Measurements from ENCODE around the gene METTL21C. TPM values are rescaled to one million over a fixed set of nuclear protein-coding genes. Genes with fewer than 3 reads are reported as not detected.

METTL21C gene
- polyA plus RNA-seq, 1 donor (not counting 4 experiments of a cell fraction or from before 2014, with no cell fraction given): not detected

DNA sequence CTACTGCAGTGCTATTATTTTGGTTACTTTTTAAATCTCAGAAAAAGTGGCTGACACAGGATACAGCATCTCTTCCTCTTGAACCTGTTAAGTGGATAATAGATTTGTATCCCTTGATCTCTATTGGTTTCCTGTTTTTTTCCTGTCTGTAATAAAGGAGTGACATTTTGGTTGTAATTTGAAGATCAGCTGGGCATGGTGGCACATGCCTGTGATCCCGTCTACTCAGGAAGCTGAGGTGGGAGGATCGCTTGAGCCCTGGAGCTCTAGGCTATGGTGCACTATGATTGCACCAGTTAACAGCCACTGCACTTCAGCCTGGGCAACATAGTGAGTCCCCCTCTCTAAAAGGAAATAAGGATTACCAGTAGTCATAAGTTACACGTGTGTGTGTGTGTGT is 46.8 kb downstream of the METTL21C start:
- H3K9ac ChIP-seq (ENCODE audit: control insufficient read depth, extremely low read depth, insufficient read depth, low read length): no peak overlapping the region
- H3K4me3 ChIP-seq (ENCODE audit: control insufficient read depth in 2 of 3, extremely low read depth in 1 of 3, insufficient read depth in 2 of 3, low read depth in 1 of 3, low read length in 3 of 3): no peak overlapping the region
- H3K27me3 ChIP-seq (ENCODE audit: control insufficient read depth, extremely low read depth, insufficient read depth, low read length): no peaks in the 10 kb centered on the region
- no peaks in the 10 kb centered on the region for H3K9me1 ChIP-seq (ENCODE audit: control insufficient read depth, extremely low read depth, insufficient read depth, low read length)
- peaks cover 8 to 15% of the 10 kb centered on the region in 2 experiments for H3K36me3 ChIP-seq (ENCODE audit: control insufficient read depth in 2 of 2, extremely low read depth in 1 of 2, insufficient read depth in 2 of 2, low read length in 2 of 2)
- H3K9me3 ChIP-seq (ENCODE audit: control insufficient read depth, low read depth, low read length): no peaks in the 10 kb centered on the region
- dilution Hi-C loops (cut with MboI; ENCODE audit: extremely low pct_ligation_motif_present, low sequenced_read_pairs): no loop called here
- no peaks in the 10 kb centered on the region for H3K4me1 ChIP-seq (ENCODE audit: control insufficient read depth, extremely low read depth, insufficient read depth, low read length)
- no peak overlapping the region for H3K27ac ChIP-seq (ENCODE audit: control insufficient read depth, insufficient read depth, low read length)
- no peaks in the 10 kb centered on the region for H3K79me2 ChIP-seq (ENCODE audit: control insufficient read depth, insufficient read depth, low read length)
- no peak overlapping the region for H2AFZ ChIP-seq (ENCODE audit: control insufficient read depth, low read length)
- no peaks in the 10 kb centered on the region for H4K20me1 ChIP-seq (ENCODE audit: control insufficient read depth, extremely low read depth, insufficient read depth, low read length)
- DNase-seq (ENCODE audit: low read depth, low spot score): no peak
- FAIRE-seq: no peak
- no peak overlapping the region for H3K4me2 ChIP-seq (ENCODE audit: control insufficient read depth, extremely low read depth, insufficient read depth, low read depth, low read length)
- no peak for TF ChIP-seq EZH2 (IDR thresholded peaks at IDR 0.05; ENCODE audit: low read length)
- TF ChIP-seq, protein P1, sequence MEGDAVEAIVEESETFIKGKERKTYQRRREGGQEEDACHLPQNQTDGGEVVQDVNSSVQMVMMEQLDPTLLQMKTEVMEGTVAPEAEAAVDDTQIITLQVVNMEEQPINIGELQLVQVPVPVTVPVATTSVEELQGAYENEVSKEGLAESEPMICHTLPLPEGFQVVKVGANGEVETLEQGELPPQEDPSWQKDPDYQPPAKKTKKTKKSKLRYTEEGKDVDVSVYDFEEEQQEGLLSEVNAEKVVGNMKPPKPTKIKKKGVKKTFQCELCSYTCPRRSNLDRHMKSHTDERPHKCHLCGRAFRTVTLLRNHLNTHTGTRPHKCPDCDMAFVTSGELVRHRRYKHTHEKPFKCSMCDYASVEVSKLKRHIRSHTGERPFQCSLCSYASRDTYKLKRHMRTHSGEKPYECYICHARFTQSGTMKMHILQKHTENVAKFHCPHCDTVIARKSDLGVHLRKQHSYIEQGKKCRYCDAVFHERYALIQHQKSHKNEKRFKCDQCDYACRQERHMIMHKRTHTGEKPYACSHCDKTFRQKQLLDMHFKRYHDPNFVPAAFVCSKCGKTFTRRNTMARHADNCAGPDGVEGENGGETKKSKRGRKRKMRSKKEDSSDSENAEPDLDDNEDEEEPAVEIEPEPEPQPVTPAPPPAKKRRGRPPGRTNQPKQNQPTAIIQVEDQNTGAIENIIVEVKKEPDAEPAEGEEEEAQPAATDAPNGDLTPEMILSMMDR (optimal IDR thresholded peaks at IDR 0.05 in 1 of 3, IDR thresholded peaks at IDR 0.05 in 1 of 3, conservative IDR thresholded peaks at IDR 0.05 in 1 of 3; ENCODE audit: extremely low read depth in 1 of 3, insufficient read depth in 2 of 3, low read length in 3 of 3): no peak

DNA sequence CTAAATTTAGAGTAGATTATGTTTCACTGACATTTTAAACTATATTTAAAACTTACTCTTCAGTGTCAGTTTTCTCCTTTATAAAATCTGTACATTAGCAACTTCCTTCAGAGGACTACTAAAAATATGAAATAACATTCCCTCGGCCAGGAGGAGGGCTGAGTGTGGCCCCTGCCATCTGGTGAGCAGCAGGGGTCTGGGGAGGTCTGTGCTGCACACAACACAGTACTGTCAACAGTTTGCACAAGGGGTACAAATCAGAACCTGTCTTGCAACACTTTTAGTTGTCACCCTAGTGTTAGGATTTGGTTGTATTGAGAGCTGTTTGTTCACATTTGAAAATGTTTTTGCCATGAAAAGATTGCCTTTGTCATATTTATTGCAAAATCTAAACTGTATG is 49.1 kb downstream of the METTL21C start:
- Histone ChIP-seq H3K4me2 (ENCODE audit: control insufficient read depth, extremely low read depth, insufficient read depth, low read depth, low read length) (no peak overlapping the region), H3K27me3 (ENCODE audit: control insufficient read depth, extremely low read depth, insufficient read depth, low read length) (no peaks in the 10 kb centered on the region), H3K9ac (ENCODE audit: control insufficient read depth, extremely low read depth, insufficient read depth, low read length) (no peak overlapping the region), H3K9me1 (ENCODE audit: control insufficient read depth, extremely low read depth, insufficient read depth, low read length) (no peaks in the 10 kb centered on the region), H3K4me3 (ENCODE audit: control insufficient read depth in 2 of 3, extremely low read depth in 1 of 3, insufficient read depth in 2 of 3, low read depth in 1 of 3, low read length in 3 of 3) (no peak overlapping the region), H3K4me1 (ENCODE audit: control insufficient read depth, extremely low read depth, insufficient read depth, low read length) (no peaks in the 10 kb centered on the region), H3K27ac (ENCODE audit: control insufficient read depth, insufficient read depth, low read length) (no peak overlapping the region), H3K79me2 (ENCODE audit: control insufficient read depth, insufficient read depth, low read length) (no peaks in the 10 kb centered on the region), H4K20me1 (ENCODE audit: control insufficient read depth, extremely low read depth, insufficient read depth, low read length) (no peaks in the 10 kb centered on the region), H2AFZ (ENCODE audit: control insufficient read depth, low read length) (no peak overlapping the region), H3K9me3 (ENCODE audit: control insufficient read depth, low read depth, low read length) (no peaks in the 10 kb centered on the region), H3K36me3 (ENCODE audit: control insufficient read depth in 2 of 2, extremely low read depth in 1 of 2, insufficient read depth in 2 of 2, low read length in 2 of 2) (peaks cover 10 to 15% of the 10 kb centered on the region in 2 experiments)
- TF ChIP-seq, protein P1 (optimal IDR thresholded peaks at IDR 0.05 in 1 of 3, IDR thresholded peaks at IDR 0.05 in 1 of 3, conservative IDR thresholded peaks at IDR 0.05 in 1 of 3; ENCODE audit: extremely low read depth in 1 of 3, insufficient read depth in 2 of 3, low read length in 3 of 3): no peak
- no peak for TF ChIP-seq EZH2 (IDR thresholded peaks at IDR 0.05; ENCODE audit: low read length)
- DNase-seq (ENCODE audit: low read depth, low spot score): no peak
- dilution Hi-C loops (cut with MboI; ENCODE audit: extremely low pct_ligation_motif_present, low sequenced_read_pairs): no loop called here
- FAIRE-seq: no peak

Data from keratinocyte (primary cell).